Endometrial microvascular endothelial cells (primary cell): ENCODE data around the gene GDI2. TPM values are rescaled to one million over a fixed set of nuclear protein-coding genes. Genes with fewer than 3 reads are reported as not detected.

Experiments
- total RNA-seq: library from RNA; depleted of rRNA; stranded (reverse); fragments of >200 nt; gene quantifications from one replicate; pipeline ENCODE4 v1.2.3, GENCODE V29; 2015; ENCODE audit errors: inconsistent ontology term

GDI2 gene
- total RNA-seq, 1 donor from 2014 or later, result 408 TPM

Other genes with a start within 250 kb of the GDI2 start
- 10.3 TPM for gene ASB13, start 146.8 kb downstream of the GDI2 start, total RNA-seq
- 48.7 TPM for gene TASOR2, start 128.6 kb downstream of the GDI2 start, total RNA-seq
- gene ANKRD16, start 76.5 kb upstream of the GDI2 start, total RNA-seq, result 3.6 TPM
- 93.5 TPM for gene FBH1, start 76.8 kb upstream of the GDI2 start, total RNA-seq
- 75.4 TPM for gene IL15RA, start 164.1 kb upstream of the GDI2 start, total RNA-seq
- not detected for gene IL2RA, start 248.9 kb upstream of the GDI2 start, total RNA-seq